Activated gamma-delta T cell treated with anti-CD3 and anti-CD28 coated beads, Interleukin-2, amount 50 U/mL, for 16 hours (primary cell): Measurements from ENCODE around the gene SETDB1.
"Not testable (repeated sequence)": the region's sequence is repeated elsewhere in the genome, so short reads cannot be mapped to it uniquely, and the experiment has no call there.

ENCODE experiments used
- DNase-seq: peaks from one replicate; pipeline ENCODE4 v3.0.0-alpha.2; 2020; ENCODE audit warnings: low read depth

SETDB1 gene

GRCh38 chr1:150926097-150926741 lies at the start of gene SETDB1:
SETDB1 (plus strand) TSS chr1:150926363; CDS start chr1:150927715, 1,352 bp downstream.
- DNase-seq: peak; percentile 88

- not testable (repeated sequence) for DNase-seq
These were observed 47.2 kb upstream of the SETDB1 start for GRCh38 chr1:150878931-150879330.

- DNase-seq: no peak
These were observed 44.7 kb upstream of the SETDB1 start for GRCh38 chr1:150881331-150882070.

GRCh38 chr1:150883121-150883520 lies 43.0 kb upstream of the SETDB1 start:
- not testable (repeated sequence) for DNase-seq

GRCh38 chr1:150887018-150887417 lies 39.1 kb upstream of the SETDB1 start, which contains the start of gene CTXND2:
CTXND2 (plus strand) TSS chr1:150887136; CDS start chr1:150912315, 25,179 bp downstream.
- DNase-seq: no peak

- no peak for DNase-seq
These were observed 37.4 kb upstream of the SETDB1 start for GRCh38 chr1:150888727-150889126.

- DNase-seq: no peak
These were observed 36.1 kb upstream of the SETDB1 start for GRCh38 chr1:150890033-150890416.

GRCh38 chr1:150893336-150893913 lies 32.7 kb upstream of the SETDB1 start:
- no peak for DNase-seq

GRCh38 chr1:150895618-150896017 lies 30.5 kb upstream of the SETDB1 start:
- DNase-seq: no peak

GRCh38 chr1:150899795-150900194 lies 26.4 kb upstream of the SETDB1 start:
- DNase-seq: not testable (repeated sequence)

GRCh38 chr1:150902346-150902745 lies 23.8 kb upstream of the SETDB1 start:
- no peak for DNase-seq

- DNase-seq: no peak
These were observed 23.4 kb upstream of the SETDB1 start for GRCh38 chr1:150902751-150903150.

GRCh38 chr1:150905301-150905700 lies 20.9 kb upstream of the SETDB1 start:
- no peak for DNase-seq

GRCh38 chr1:150906329-150906728 lies 19.8 kb upstream of the SETDB1 start:
- no peak for DNase-seq

GRCh38 chr1:150906813-150907212 lies 19.4 kb upstream of the SETDB1 start:
- DNase-seq: no peak

GRCh38 chr1:150909585-150910180 lies 16.5 kb upstream of the SETDB1 start:
- DNase-seq: no peak

- no peak for DNase-seq
These were observed 13.5 kb upstream of the SETDB1 start for GRCh38 chr1:150912623-150913022.

- DNase-seq: no peak
These were observed 8.8 kb upstream of the SETDB1 start for GRCh38 chr1:150917387-150917786.

- DNase-seq: peak; percentile 70
These were observed 3.6 kb upstream of the SETDB1 start for GRCh38 chr1:150922519-150922975.

GRCh38 chr1:150925080-150925479 lies 1.1 kb upstream of the SETDB1 start:
- DNase-seq: no peak

GRCh38 chr1:150927624-150928023 lies 1.5 kb downstream of the SETDB1 start:
- no peak for DNase-seq

GRCh38 chr1:150928286-150928685 lies 2.1 kb downstream of the SETDB1 start:
- DNase-seq: no peak

- DNase-seq: not testable (repeated sequence)
These were observed 2.6 kb downstream of the SETDB1 start for GRCh38 chr1:150928775-150929174.
